Skeletal muscle tissue (tissue), 4 donors: ENCODE measurements around the gene GP1BB. TPM values are rescaled to one million over a fixed set of nuclear protein-coding genes. Genes with fewer than 3 reads are reported as not detected.
A peak's percentile ranks its signal among the peaks of the same experiment; 100 is the strongest.

ENCODE experiments used
- H3K27ac ChIP-seq: one replicate; pipeline ENCODE4 v1.7.0; 2013; ENCODE audit warnings: mild to moderate bottlenecking, low read depth, low read length, inconsistent platforms
- H3K27me3 ChIP-seq, 3 donors: one replicate each; pipeline ENCODE4 v1.7.0; 2013; ENCODE audit warnings: low read length in 3 of 3; ENCODE audit not compliant: control insufficient read depth in 3 of 3, insufficient read depth in 3 of 3
- H3K36me3 ChIP-seq, 3 donors: one replicate each; pipeline ENCODE4 v1.7.0; 2013; ENCODE audit warnings: low read length in 3 of 3; ENCODE audit not compliant: control insufficient read depth in 3 of 3, insufficient read depth in 3 of 3
- H3K4me1 ChIP-seq, 3 donors: one replicate each; pipeline ENCODE4 v1.7.0; 2013; ENCODE audit warnings: low read length in 3 of 3, mild to moderate bottlenecking in 3 of 3; ENCODE audit not compliant: control insufficient read depth in 3 of 3, insufficient read depth in 3 of 3
- H3K4me3 ChIP-seq, 3 donors: one replicate each; pipeline ENCODE4 v1.7.0; 2013; ENCODE audit warnings: low read length in 3 of 3
- H3K9ac ChIP-seq, 3 donors: one replicate each; pipeline ENCODE4 v1.7.0; 2013; ENCODE audit warnings: low read length in 3 of 3, mild to moderate bottlenecking in 3 of 3, moderate library complexity in 2 of 3, low read depth in 1 of 3
- H3K9me3 ChIP-seq, 3 donors: one replicate each; pipeline ENCODE4 v1.7.0; 2013; ENCODE audit warnings: low read length in 3 of 3; ENCODE audit not compliant: control insufficient read depth in 3 of 3
- total RNA-seq: library from RNA; depleted of rRNA; stranded (reverse); fragments of >200 nt; gene quantifications from one replicate; pipeline ENCODE4 v1.2.3, GENCODE V29; 2014
- donor health status: Osteomylitis.

The GP1BB gene
- total RNA-seq, 1 donor from 2014 or later, result 6.8 TPM

GRCh38 chr22:19713650-19714311 lies 9.6 kb upstream of the GP1BB start:
- H3K27me3 ChIP-seq, result peaks cover 4 to 6% (median 5%) of the 10 kb centered on the region in 3 donors

GRCh38 chr22:19714312-19715187 lies 8.8 kb upstream of the GP1BB start, which contains the start of gene SEPTIN5:
Gene SEPTIN5, plus strand, starts transcription at chr22:19714503. Its CDS starts 86 bp downstream, at chr22:19714589.
- H3K9ac ChIP-seq, result peak within 1 kb of the TSS; percentile 22 to 71 (median 50)
- H3K36me3 ChIP-seq, result no peaks in the 10 kb centered on the region
- peak within 1 kb of the TSS; percentile 31 to 65 (median 61) for H3K4me3 ChIP-seq
- H3K27ac ChIP-seq, result no peak within 1 kb of the TSS
- peaks cover 15 to 36% (median 32%) of the 10 kb centered on the region in 3 donors for H3K4me1 ChIP-seq
- peaks cover 4 to 9% (median 5%) of the 10 kb centered on the region in 3 donors for H3K27me3 ChIP-seq
- no peaks in the 10 kb centered on the region for H3K9me3 ChIP-seq

More at GRCh38 chr22:19713650-19714311, 9.6 kb upstream of the GP1BB start:
- Histone ChIP-seq H3K4me1 (peaks cover 23 to 39% (median 34%) of the 10 kb centered on the region in 3 donors), H3K36me3 (no peaks in the 10 kb centered on the region), H3K9me3 (no peaks in the 10 kb centered on the region), H3K4me3 (peak overlapping the region; percentile 31 to 65 (median 57)), H3K27ac (no peak overlapping the region), H3K9ac (peak overlapping the region; percentile 22 to 70 (median 23))

GRCh38 chr22:19715188-19715930 lies 8.0 kb upstream of the GP1BB start:
- no peak overlapping the region for H3K27ac ChIP-seq

GRCh38 chr22:19716041-19716828 lies 7.1 kb upstream of the GP1BB start:
- no peak overlapping the region for H3K27ac ChIP-seq
- H3K27me3 ChIP-seq, result peaks cover 4 to 19% (median 5%) of the 10 kb centered on the region in 3 donors
- no peaks in the 10 kb centered on the region for H3K9me3 ChIP-seq
- no peak overlapping the region for H3K9ac ChIP-seq
- peaks cover 13 to 29% (median 26%) of the 10 kb centered on the region in 3 donors for H3K4me1 ChIP-seq
- no peak overlapping the region for H3K4me3 ChIP-seq
- H3K36me3 ChIP-seq, result peaks cover 0 to 3% (median 0%) of the 10 kb centered on the region in 3 donors

More at GRCh38 chr22:19715188-19715930, 8.0 kb upstream of the GP1BB start:
- Histone ChIP-seq H3K4me1 (peaks cover 13 to 29% (median 26%) of the 10 kb centered on the region in 3 donors), H3K4me3 (peak overlapping the region in 2 of 3 donors; percentile 61 to 63), H3K9ac (peak overlapping the region in 2 of 3 donors; percentile 50 to 71), H3K9me3 (no peaks in the 10 kb centered on the region), H3K27me3 (peaks cover 4 to 18% (median 5%) of the 10 kb centered on the region in 3 donors), H3K36me3 (no peaks in the 10 kb centered on the region)

- no peak overlapping the region for H3K9ac ChIP-seq
These were observed 6.6 kb upstream of the GP1BB start for GRCh38 chr22:19716829-19717105.

GRCh38 chr22:19717181-19717580 lies 6.2 kb upstream of the GP1BB start:
- no peaks in the 10 kb centered on the region for H3K9me3 ChIP-seq
- H3K36me3 ChIP-seq, result peaks cover 0 to 3% (median 0%) of the 10 kb centered on the region in 3 donors
- H3K27me3 ChIP-seq, result peaks cover 4 to 24% (median 5%) of the 10 kb centered on the region in 3 donors
- H3K4me1 ChIP-seq, result peaks cover 13 to 29% (median 26%) of the 10 kb centered on the region in 3 donors
- no peak overlapping the region for H3K9ac ChIP-seq
- H3K27ac ChIP-seq, result no peak overlapping the region
- peak overlapping the region in 2 of 3 donors; percentile 43 to 71 for H3K4me3 ChIP-seq

More at GRCh38 chr22:19716829-19717105, 6.6 kb upstream of the GP1BB start:
- no peaks in the 10 kb centered on the region for H3K9me3 ChIP-seq
- peaks cover 0 to 3% (median 0%) of the 10 kb centered on the region in 3 donors for H3K36me3 ChIP-seq
- H3K27ac ChIP-seq, result no peak overlapping the region
- H3K4me1 ChIP-seq, result peaks cover 13 to 29% (median 26%) of the 10 kb centered on the region in 3 donors
- H3K27me3 ChIP-seq, result peaks cover 4 to 23% (median 5%) of the 10 kb centered on the region in 3 donors
- no peak overlapping the region for H3K4me3 ChIP-seq

- Histone ChIP-seq H3K27me3 (peaks cover 4 to 24% (median 5%) of the 10 kb centered on the region in 3 donors), H3K36me3 (peaks cover 0 to 3% (median 2%) of the 10 kb centered on the region in 3 donors), H3K4me3 (peak overlapping the region; percentile 43 to 72 (median 71)), H3K27ac (no peak overlapping the region), H3K4me1 (peaks cover 13 to 29% (median 26%) of the 10 kb centered on the region in 3 donors), H3K9ac (peak overlapping the region in 2 of 3 donors; percentile 71 to 74), H3K9me3 (no peaks in the 10 kb centered on the region)
These were observed 5.5 kb upstream of the GP1BB start for GRCh38 chr22:19717691-19718455.

- peak overlapping the region; percentile 51 to 74 (median 71) for H3K9ac ChIP-seq
- H3K4me1 ChIP-seq, result peaks cover 13 to 32% (median 31%) of the 10 kb centered on the region in 3 donors
- peaks cover 0 to 3% (median 2%) of the 10 kb centered on the region in 3 donors for H3K36me3 ChIP-seq
- H3K4me3 ChIP-seq, result peak overlapping the region in 2 of 3 donors; percentile 71 to 72
- H3K9me3 ChIP-seq, result no peaks in the 10 kb centered on the region
- H3K27me3 ChIP-seq, result peaks cover 4 to 24% (median 6%) of the 10 kb centered on the region in 3 donors
- no peak overlapping the region for H3K27ac ChIP-seq
These were observed 4.8 kb upstream of the GP1BB start for GRCh38 chr22:19718456-19719049.
